Measurements from ENCODE around the gene STPG3. TPM values are rescaled to one million over a fixed set of nuclear protein-coding genes. Genes with fewer than 3 reads are reported as not detected.

STPG3 gene
- total and polyA plus RNA-seq, 2 of the 13 experiments (the other 11 are each of a cell fraction or from before 2014, with no cell fraction given): not detected

DNA sequence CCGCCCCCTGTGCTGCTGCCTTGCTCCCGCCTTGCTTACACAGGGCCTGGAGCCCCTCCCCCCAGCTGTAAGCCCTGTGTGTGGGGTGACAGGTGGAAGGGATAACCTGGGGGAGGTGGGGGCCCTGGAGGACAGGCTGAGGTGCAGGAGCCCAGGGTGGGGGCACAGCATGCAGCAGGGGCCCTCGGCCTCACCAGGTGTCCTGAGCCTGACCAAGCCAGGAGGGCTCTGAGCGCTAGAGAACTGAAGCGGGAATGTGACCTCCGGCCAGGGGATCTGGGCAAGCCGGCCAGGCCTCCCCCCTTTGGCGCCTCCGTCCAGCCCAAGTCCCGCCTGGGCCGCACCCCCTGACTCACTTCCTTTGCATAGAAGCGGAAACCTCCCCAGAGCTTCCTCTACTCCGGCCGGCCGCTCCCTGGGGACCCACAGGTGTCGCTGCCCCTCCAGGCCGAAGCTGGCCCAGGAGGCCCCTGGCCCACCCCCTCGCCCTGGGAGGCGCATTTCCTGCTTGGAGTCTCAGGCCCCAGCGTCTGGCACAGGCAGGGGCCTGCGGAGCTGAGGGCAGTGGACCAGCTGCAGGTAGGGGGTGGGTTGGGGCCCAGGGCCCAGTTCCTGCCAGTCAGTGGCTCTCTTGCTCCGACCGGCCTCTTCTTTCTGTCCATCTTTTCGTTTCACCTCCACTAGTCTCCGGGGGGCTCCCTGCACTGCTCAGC lies 26.4 kb downstream of the STPG3 start, which contains the start of gene TOR4A (continued):
- peak; percentile 86 for TF ChIP-seq SRSF1 (optimal IDR thresholded peaks at IDR 0.05; ENCODE audit: low read depth, low read length)
- peak; percentile 62 for TF ChIP-seq RAD21 (CRISPR knock-in tag; IDR thresholded peaks at IDR 0.05)
- TF ChIP-seq ZNF546 (CRISPR knock-in tag; conservative IDR thresholded peaks at IDR 0.05): peak; percentile 60
- TF ChIP-seq MBNL3 (CRISPR knock-in tag; conservative IDR thresholded peaks at IDR 0.05): no peak
- peak; percentile 73 for TF ChIP-seq HOXA3 (CRISPR knock-in tag; IDR thresholded peaks at IDR 0.05)
- 0 out of 2 replicates have a peak, but pooled peaks have one; percentile 28 for TF ChIP-seq TSC22D2 (CRISPR knock-in tag; IDR thresholded peaks at IDR 0.05; ENCODE audit: borderline replicate concordance)
- TF ChIP-seq MATR3 (CRISPR knock-in tag; IDR thresholded peaks at IDR 0.05): no peak
- peak; percentile 21; the same call in 1 of the 2 replicates for TF ChIP-seq ZMYM3 (CRISPR knock-in tag; IDR thresholded peaks at IDR 0.05)
- TF ChIP-seq, protein P1, sequence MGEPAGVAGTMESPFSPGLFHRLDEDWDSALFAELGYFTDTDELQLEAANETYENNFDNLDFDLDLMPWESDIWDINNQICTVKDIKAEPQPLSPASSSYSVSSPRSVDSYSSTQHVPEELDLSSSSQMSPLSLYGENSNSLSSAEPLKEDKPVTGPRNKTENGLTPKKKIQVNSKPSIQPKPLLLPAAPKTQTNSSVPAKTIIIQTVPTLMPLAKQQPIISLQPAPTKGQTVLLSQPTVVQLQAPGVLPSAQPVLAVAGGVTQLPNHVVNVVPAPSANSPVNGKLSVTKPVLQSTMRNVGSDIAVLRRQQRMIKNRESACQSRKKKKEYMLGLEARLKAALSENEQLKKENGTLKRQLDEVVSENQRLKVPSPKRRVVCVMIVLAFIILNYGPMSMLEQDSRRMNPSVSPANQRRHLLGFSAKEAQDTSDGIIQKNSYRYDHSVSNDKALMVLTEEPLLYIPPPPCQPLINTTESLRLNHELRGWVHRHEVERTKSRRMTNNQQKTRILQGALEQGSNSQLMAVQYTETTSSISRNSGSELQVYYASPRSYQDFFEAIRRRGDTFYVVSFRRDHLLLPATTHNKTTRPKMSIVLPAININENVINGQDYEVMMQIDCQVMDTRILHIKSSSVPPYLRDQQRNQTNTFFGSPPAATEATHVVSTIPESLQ (CRISPR knock-in tag; conservative IDR thresholded peaks at IDR 0.05): no peak
- TF ChIP-seq ZNF318 (CRISPR knock-in tag; IDR thresholded peaks at IDR 0.05): no peak
- TF ChIP-seq ZBTB7B (CRISPR knock-in tag; IDR thresholded peaks at IDR 0.05): peak; percentile 66
- peak; percentile 20 to 39; a peak in 2 of 4 replicates for TF ChIP-seq EP300 (IDR thresholded peaks at IDR 0.05; ENCODE audit: low read depth in 2 of 2, low read length in 2 of 2)
- TF ChIP-seq EP300 (CRISPR knock-in tag; IDR thresholded peaks at IDR 0.05; ENCODE audit: borderline replicate concordance): no peak; the same call in none of the 2 replicates
- TF ChIP-seq TP53 (CRISPR knock-in tag; conservative IDR thresholded peaks at IDR 0.05): no peak
- TF ChIP-seq, protein P2, sequence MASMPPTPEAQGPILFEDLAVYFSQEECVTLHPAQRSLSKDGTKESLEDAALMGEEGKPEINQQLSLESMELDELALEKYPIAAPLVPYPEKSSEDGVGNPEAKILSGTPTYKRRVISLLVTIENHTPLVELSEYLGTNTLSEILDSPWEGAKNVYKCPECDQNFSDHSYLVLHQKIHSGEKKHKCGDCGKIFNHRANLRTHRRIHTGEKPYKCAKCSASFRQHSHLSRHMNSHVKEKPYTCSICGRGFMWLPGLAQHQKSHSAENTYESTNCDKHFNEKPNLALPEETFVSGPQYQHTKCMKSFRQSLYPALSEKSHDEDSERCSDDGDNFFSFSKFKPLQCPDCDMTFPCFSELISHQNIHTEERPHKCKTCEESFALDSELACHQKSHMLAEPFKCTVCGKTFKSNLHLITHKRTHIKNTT (CRISPR knock-in tag; IDR thresholded peaks at IDR 0.05): no peak
- 0 out of 2 replicates have a peak, but pooled peaks have one; percentile 19 for TF ChIP-seq ZNF234 (CRISPR knock-in tag; conservative IDR thresholded peaks at IDR 0.05)

Data from HepG2 (cell line).